ENCODE data around the gene URB2. TPM values are rescaled to one million over a fixed set of nuclear protein-coding genes. Genes with fewer than 3 reads are reported as not detected.

Gene URB2
- total and polyA plus RNA-seq, 2 experiments from 2014 or later, result 7.6 to 44.3 TPM

GRCh38 chr1:229597877-229598276 lies 28.2 kb upstream of the URB2 start:
- Histone ChIP-seq H4K20me1 (replicated peaks; ENCODE audit: insufficient read depth) (0 out of 2 replicates have a peak, but pooled peaks cover 4% of the 10 kb centered on the region), H3K4me2 (no peak overlapping the region), H3K27ac (ENCODE audit: low read depth) (no peak overlapping the region), H3K9me2 (ENCODE audit: insufficient read depth) (no peaks in the 10 kb centered on the region), H3K4me3 (no peak overlapping the region), H3K4me1 (ENCODE audit: insufficient read depth) (0 out of 2 replicates have a peak, but pooled peaks cover 7% of the 10 kb centered on the region), H3K27me3 (ENCODE audit: insufficient read depth) (no peaks in the 10 kb centered on the region), H2AFZ (no peak overlapping the region), H3K79me2 (replicated peaks; ENCODE audit: insufficient read depth) (peaks cover 7% of the 10 kb centered on the region; the same call in 1 of the 2 replicates), H3F3A (replicated peaks; ENCODE audit: low read depth) (no peaks in the 10 kb centered on the region), H3K36me3 (ENCODE audit: insufficient read depth) (peaks cover 12% of the 10 kb centered on the region)
- Mint-ChIP-seq H3K27ac (no peak overlapping the region), H3K36me3 (ENCODE audit: low read depth) (peaks cover 39% of the 10 kb centered on the region), H3K9me3 (no peaks in the 10 kb centered on the region), H3K27me3 (ENCODE audit: insufficient read depth, low read depth, poor library complexity) (peaks cover 2% of the 10 kb centered on the region), H3K4me1 (peaks cover 12% of the 10 kb centered on the region; the same call in 2 of the 3 replicates), H3K4me3 (no peak overlapping the region)
- TF ChIP-seq JUNB (IDR thresholded peaks at IDR 0.05; ENCODE audit: unreplicated experiment) (no peak), EZH2phosphoT487 (IDR thresholded peaks at IDR 0.05; ENCODE audit: unreplicated experiment) (no peak), STAT1 (IDR thresholded peaks at IDR 0.05; ENCODE audit: unreplicated experiment) (no peak), ZNF462 (CRISPR knock-in tag; IDR thresholded peaks at IDR 0.05) (no peak), NANOG (IDR thresholded peaks at IDR 0.05; ENCODE audit: borderline replicate concordance) (no peak), EZH2 (IDR thresholded peaks at IDR 0.05; ENCODE audit: low read depth, unreplicated experiment) (no peak), CTCF (conservative IDR thresholded peaks at IDR 0.05; ENCODE audit: low read depth in 2 of 2) (no peak), REST (IDR thresholded peaks at IDR 0.05; ENCODE audit: unreplicated experiment) (no peak), ZNF331 (CRISPR knock-in tag; IDR thresholded peaks at IDR 0.05; ENCODE audit: low read depth) (no peak), ETS1 (IDR thresholded peaks at IDR 0.05) (no peak), POLR2AphosphoS5 (IDR thresholded peaks at IDR 0.05; ENCODE audit: low read depth) (no peak), CREB1 (CRISPR knock-in tag; IDR thresholded peaks at IDR 0.05; ENCODE audit: low read depth) (no peak), ZNF114 (CRISPR knock-in tag; IDR thresholded peaks at IDR 0.05) (no peak)
- ATAC-seq, result no peak
- DNase-seq (ENCODE audit: low spot score), result no peak
